Mammary epithelial cell (primary cell): ENCODE data around the gene SAYSD1.

Experiments
- CTCF ChIP-seq, 2 donors: IDR thresholded peaks in 1 of 2; conservative IDR thresholded peaks in 1 of 2; 2 replicates each; pipeline ENCODE4 v1.5.1; 2011 to 2012; ENCODE audit warnings: inconsistent platforms in 2 of 2, low read length in 2 of 2, mild to moderate bottlenecking in 2 of 2, control low read depth in 1 of 2, low read depth in 1 of 2; ENCODE audit not compliant: insufficient read depth in 1 of 2; ENCODE audit errors: extremely low read depth in 1 of 2
- EZH2 ChIP-seq: IDR thresholded peaks from 2 replicates; pipeline ENCODE4 v1.6.1; 2012; ENCODE audit warnings: low read length, inconsistent platforms, borderline replicate concordance

- TF ChIP-seq CTCF (conservative IDR thresholded peaks at IDR 0.05 in 1 of 2, IDR thresholded peaks at IDR 0.05 in 1 of 2; ENCODE audit: extremely low read depth in 1 of 2, insufficient read depth in 1 of 2, low read depth in 1 of 2, low read length in 2 of 2) (no peak), EZH2 (no peak)
These were observed 3.7 kb downstream of the SAYSD1 start for GRCh38 chr6:39111280-39111679.
